HG02571 (cell line): ENCODE measurements around the gene PHF23.

Source experiments
- ATAC-seq: cut with Tn5 transposase; IDR thresholded peaks from one replicate; pipeline ENCODE4 v1.9.1; 2021; ENCODE audit warnings: mild to moderate bottlenecking, moderate library complexity; ENCODE audit not compliant: unreplicated experiment

PHF23 gene

GRCh38 chr17:7238420-7239090, 702 bp downstream of the PHF23 start:
- no peak for ATAC-seq

DNA sequence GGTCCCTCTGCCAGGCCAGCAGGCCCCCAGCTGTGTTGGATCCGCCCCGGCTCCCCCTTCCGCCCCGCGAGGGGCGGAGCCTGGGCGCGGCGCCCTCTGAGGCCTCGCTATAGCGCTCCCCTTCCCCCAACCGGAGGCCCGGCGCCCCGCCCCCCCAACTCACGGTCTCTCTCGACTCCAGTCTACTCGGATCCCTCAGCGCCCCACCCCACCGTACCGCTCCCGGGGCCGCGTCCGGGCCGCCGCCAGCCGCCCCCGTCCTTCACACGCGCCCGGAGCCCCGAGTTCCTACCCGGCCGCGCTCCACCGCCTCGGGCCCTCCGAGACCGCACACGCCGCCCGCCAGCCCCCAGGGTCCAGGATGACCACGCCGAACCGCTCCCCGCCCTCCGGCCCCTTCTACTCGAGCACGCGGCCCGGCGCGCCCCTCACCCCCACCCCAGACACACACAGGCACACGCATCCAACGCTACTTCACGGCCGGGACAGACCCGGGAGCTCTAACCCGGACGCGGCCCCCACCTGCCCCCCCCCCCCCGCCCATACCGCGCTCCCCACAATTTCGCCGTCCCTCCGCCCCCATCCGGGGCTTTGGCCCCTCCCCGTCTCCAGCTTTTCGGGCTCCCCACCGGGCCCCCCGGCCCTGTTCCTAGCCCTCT, 1.4 kb downstream of the PHF23 start:
- no peak for ATAC-seq

DNA sequence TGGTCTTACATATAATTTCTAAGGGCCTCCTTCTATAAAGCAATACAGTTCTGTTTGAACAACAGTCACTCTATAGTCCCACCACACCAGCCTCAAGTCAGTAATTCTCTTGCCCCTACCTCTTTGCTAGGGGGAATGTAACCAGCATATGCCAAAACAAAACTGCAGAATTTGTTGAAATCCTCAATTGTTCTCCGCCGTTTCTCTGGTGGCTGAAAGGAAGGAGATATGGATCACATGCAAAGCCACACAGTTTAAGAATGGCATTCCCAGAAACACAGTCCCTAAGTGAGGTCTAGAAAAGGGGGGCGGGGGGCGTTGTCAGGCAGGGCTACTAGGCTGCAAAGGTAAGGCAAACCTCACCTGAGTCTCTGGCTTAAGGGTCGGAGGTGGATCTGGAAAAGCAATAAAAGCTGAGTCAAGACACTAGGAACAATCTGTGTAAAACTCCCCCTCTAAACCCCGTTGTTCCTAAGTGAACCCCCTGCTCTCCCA, 1.9 kb downstream of the PHF23 start:
- ATAC-seq, result no peak

GRCh38 chr17:7236808-7237207, 2.4 kb downstream of the PHF23 start:
- no peak for ATAC-seq

DNA sequence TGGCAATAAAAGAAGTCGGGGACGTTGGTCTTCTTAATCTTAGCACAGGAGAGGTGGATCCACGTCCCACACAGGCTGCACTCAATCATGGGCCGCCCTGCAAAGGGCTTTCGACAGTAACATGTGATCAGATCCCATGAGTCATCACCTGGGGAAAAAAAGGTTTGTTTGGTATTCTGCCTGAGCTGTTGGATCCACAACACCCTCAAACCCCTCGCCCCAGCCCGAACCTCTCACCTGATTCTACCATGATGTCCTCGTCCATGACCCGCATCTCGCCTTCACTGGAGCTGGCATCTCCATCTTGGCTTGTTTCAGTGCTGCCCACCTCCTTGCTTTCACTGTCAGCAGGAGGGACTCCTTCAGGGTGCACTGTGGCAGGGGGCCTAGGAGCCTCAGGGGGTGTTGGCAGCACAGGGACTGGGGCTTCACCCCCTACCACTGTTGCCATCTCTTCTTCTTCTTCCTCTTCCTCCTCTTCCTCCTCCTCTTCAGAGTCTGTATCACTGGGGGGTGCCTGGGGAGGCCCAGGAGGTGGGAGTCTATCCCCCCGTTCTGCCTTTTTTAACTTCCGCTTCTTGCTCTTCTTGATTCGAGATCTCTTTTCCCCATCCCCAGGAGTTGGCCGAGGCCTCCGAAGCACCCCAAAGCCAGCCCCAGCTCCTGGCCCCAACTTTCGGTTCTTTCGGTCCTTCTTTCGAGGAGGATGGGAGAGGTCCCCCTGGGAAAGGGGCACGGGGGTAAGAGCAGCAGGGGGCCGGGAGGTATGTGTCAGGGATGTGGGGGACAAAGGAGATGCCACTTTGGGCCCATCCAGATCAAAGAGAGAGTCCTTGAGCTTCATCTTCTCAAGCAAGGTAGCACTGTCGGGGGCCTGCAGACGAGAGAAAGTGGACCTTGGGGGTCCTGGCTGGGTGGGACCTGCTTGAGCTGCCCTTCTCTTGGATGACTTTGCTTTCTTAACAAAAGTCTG, 3.3 kb downstream of the PHF23 start:
- ATAC-seq, result no peak

DNA sequence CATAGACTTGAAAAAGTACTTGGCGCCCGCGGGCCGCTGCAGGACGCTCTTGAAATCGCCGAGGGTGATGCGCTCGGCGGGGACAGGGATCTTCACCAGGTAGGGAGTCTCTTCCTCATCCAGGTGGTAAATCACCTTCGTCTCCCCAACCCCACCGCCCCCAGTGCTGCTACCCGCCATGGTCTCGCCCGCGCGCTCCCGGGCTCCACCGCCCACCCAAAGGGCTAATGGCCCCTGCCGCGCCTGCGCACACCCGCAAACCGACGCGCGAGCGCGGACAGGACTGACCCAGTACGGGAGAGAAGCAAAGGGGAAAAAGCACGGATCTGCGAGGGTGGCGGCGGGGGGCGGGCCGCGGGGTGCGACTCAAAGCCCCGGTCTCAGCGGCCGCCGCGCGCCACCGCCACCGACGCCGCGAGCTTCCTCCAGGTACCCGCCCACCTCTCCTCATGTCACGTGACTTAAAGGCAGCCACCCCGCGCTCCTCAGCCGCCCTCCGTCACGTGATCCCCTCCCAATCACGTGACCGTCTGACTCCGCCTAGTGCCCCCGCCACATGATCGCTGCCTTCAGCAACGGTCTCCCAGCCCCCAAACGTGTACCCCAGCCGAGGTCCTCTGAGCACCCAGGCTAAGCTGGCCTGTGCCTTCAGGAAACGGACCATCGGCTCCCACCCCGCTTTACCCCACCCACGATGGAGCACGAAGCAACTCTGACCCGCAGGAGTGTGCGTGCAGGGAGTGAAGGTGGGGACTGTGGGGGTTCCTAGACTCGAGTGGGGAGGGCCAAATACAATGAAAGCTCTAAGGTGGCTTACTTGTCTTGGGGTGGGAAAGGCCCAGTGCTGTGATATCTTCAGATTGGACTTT, 4.9 kb downstream of the PHF23 start, which contains the start of gene DVL2:
Gene DVL2, minus strand, starts transcription at position 435 of the 869 bp plus-strand sequence. Its CDS starts 255 bp downstream, at position 180.
- ATAC-seq, result peak; percentile 46

DNA sequence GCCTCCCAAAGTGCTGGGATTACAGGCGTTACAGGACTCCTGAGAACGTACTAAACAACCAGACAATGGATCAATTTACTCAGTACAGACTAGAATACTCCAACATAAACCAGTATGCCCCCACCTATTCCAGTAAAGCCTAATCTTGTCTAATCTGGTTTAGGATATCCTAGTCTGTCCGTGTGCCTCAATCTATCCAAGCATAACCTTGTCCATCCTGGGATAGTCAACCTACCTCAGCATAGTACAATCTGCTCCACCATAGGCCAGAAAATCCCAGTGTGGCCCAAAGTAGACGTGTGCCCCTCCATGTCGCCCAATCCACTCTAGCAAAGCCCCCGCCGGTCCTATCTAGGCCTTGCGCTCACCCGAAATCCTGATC, 5.6 kb downstream of the PHF23 start:
- ATAC-seq, result no peak

GRCh38 chr17:7232114-7232513, 7.1 kb downstream of the PHF23 start:
- ATAC-seq, result no peak

GRCh38 chr17:7229504-7229903, 9.8 kb downstream of the PHF23 start:
- no peak for ATAC-seq

DNA sequence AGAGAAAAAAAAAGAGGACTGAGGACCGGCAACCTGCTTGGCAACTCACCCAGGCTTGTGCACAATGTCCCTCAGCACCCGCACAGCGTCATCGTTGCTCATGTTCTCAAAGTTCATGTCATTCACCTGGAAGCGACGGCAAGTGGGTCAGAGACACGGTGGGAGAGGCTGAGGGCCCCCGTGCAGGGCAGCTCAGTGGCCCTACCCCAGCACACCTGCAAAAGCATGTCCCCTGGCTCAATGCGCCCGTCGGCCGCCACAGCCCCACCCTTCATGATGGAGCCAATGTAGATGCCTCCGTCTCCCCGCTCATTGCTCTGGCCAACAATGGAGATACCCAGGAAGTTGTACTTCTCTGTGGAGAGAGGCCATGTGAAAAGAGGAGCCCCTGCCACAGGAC, 10.3 kb downstream of the PHF23 start:
- ATAC-seq, result no peak

DNA sequence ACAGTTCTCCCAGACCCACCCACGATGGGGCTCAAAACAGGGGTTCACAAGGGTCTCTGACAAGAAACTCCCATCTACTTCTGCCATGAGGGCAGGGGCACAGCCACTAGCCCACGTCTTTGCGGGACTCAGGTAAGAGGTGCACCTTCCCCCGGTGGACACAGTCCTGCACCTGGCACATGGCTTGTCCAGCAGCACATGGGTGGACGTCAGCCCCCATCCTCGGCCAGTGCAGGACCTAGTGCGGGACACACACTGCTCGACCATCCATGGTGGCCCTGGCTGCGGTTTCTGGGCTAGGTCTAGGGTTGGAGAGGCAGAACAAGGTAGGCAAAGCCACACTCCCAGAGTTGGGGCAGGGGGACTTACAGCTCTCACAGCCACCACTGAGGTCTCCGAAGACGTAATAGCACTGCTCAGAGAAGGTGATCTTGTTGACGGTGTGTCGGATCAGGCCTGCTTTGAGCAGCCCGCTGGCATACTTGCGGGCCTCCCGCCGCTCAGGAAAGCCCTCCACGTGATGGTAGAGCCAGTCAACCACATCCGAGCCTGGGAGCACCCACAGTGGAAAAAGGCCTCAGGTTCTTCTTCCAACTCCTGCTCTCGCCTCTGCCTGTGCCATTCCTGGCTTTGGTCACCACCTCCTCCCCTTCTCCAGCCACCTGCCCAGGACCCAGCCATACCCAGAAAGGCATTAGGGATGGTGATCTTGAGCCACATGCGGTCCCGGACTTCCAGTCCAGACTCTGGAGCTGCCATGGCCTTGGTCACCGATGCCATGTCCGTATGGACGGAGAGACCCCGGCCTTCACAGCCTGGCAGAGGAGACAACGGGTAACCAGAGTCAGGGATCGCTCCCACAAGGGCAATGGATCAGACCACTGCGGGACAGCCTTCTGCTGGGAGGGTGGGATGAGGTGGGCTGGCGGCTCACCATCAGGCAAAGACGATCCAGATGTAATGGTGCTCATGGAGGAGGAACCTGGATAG, 12.2 kb downstream of the PHF23 start:
- ATAC-seq, result no peak

GRCh38 chr17:7225711-7226331, 13.4 kb downstream of the PHF23 start:
- ATAC-seq, result no peak

DNA sequence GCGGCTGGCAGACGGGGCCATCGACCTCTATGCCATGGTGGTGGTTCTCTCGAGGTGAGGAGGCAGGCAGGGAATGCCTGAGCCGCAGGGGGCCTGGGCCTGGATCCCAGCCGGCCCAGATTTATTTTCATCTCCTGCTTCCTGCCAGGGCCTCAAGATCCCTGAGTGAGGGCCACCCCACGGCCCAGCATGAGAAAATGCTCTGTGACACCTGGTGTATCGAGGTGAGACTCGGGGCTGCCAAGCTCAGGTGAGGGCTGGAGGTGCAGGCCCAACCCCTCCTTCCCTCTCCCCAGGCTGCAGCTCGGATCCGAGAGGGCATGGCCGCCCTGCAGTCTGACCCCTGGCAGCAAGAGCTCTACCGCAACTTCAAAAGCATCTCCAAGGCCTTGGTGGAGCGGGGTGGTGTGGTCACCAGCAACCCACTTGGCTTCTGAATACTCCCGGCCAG, 14.6 kb downstream of the PHF23 start:
- no peak for ATAC-seq

DNA sequence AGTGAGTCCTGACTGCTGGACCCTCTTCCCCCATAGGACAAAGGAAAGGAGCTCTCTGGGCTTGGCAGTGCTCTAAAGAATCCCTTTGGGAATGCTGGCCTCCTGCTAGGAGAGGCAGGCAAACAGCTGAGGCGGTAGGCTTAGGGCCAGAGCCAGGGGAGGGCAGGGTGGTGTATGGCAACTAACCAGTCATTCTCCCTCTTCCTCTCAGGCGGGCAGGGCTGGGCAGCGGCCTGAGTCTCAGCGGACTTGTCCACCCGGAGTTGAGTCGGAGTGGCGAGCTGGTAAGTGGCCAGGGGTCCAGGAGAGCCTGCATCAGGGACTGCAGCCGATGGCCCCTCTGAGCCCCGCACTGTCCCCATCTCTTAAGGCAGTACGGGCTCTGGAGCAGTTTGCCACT, 15.1 kb downstream of the PHF23 start:
- ATAC-seq, result no peak

- ATAC-seq, result no peak
Observed at GRCh38 chr17:7223375-7223774, 15.9 kb downstream of the PHF23 start.

GRCh38 chr17:7222972-7223292, 16.3 kb downstream of the PHF23 start:
- ATAC-seq, result no peak

DNA sequence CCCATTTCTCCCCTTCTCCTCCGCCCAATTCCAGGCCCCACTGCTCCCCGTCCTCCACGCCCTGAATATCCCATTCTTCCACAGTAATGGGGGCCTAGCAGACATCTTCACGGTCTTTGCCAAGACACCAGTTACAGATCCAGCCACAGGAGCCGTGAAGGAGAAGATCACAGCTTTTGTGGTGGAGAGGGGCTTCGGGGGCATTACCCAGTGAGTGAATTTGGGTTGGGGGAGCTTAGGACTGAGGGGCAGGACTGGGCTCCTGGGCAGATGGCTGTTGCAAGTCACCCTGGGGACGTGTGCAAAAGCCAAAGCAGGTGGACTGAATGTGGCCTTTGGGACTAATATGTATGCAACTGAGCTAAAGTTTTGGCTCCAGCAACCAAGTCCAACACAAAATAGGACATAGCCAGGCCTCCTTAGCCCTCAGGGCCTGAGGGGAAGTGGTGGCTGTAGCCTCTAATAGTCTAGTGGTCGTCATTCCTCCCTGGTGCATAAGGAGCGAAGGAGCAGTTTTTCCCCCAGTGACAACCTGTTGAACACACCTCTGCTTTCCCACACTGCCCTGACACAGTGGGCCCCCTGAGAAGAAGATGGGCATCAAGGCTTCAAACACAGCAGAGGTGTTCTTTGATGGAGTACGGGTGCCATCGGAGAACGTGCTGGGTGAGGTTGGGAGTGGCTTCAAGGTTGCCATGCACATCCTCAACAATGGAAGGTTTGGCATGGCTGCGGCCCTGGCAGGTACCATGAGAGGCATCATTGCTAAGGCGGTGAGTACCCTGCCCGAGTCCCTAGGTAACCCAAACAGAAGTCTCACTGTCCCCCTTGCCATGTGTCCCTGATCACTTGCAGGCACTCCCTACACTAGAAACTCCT, 16.9 kb downstream of the PHF23 start:
- no peak for ATAC-seq
